Measurements from ENCODE around the gene ISCU.
"Not testable (repeated sequence)": the region's sequence is repeated elsewhere in the genome, so short reads cannot be mapped to it uniquely, and the experiment has no call there.

ISCU gene

DNA sequence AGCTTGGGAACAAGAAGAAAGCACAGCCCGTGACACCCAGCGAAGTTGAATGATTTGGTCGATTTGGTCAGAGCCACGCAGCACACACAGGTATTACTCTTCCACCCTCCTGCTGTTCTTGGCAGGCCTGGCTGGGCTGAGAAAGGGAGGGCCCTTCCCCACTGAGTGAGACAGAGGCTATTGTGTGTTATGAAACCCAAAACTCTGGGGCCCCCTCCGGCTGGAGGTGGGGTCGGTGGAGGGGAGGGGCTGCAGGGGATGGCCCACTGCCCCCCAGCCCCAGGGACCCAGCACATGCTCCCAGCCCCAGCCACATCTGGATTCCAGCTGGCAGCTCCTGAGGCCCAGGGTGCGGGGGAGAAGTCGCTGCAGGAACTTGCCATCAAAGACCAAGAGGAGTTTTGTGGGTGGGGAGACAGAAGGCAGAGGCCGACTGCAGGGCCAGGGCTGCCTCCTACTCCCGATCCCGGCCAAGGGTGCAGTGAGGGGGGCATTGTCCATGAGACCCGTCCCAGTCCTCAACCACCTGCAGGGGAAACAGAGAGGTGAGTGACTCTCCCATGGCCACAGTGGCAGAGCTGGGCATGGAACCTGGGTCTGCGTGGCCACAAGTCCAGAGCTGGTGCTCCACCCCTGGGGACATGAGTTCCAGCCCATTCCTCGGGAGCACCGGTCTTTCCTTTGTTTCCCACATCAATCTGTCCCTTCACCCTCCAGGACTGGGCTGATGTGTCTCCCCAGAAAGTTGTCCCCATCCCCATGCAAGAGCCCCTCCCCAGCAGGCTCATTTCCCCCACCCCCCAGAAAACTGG lies 26.8 kb downstream of the ISCU start:
- DNase-seq (ENCODE audit: low read depth in 2 of 2): no peak

DNA sequence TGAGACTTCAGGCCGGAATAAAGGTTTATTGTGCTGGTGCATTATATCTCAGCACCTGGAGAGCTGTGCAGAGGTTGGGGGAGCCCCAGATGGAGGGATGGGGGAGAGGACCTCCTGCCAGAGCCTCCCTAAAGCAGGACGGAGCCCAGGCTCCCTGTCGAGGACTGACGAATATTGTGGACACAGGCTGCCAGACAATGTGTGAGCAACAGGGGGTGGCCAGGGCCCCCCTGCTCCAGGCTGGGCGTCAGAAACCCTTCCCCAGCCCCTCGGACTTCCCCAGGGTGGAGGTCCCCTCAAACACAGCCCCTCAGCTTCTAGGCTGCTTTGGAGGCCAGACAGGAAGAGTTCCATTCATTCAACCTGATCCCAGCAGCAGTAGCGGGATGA lies 27.4 kb downstream of the ISCU start:
- no peak for DNase-seq (ENCODE audit: low read depth in 2 of 2)

DNA sequence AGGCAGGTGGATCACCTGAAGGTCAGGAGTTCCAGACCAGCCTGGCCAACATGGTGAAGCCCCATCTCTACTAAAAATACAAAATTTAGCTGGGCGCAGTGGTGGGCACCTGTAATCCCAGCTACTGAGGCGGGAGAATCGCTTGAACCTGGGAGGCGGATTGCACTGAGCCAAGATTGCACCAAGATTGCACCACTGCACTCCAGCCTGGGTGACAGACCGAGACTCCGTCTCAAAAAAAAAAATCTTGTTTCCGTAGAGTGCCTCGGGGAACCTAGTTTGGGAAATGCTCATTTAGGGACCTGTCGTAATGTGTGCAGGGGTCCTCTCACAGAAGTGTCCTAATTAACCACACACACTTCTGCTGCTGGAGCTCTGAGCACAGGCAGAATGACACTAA lies 28.1 kb downstream of the ISCU start:
- DNase-seq (ENCODE audit: low read depth in 2 of 2): not testable (repeated sequence)

DNA sequence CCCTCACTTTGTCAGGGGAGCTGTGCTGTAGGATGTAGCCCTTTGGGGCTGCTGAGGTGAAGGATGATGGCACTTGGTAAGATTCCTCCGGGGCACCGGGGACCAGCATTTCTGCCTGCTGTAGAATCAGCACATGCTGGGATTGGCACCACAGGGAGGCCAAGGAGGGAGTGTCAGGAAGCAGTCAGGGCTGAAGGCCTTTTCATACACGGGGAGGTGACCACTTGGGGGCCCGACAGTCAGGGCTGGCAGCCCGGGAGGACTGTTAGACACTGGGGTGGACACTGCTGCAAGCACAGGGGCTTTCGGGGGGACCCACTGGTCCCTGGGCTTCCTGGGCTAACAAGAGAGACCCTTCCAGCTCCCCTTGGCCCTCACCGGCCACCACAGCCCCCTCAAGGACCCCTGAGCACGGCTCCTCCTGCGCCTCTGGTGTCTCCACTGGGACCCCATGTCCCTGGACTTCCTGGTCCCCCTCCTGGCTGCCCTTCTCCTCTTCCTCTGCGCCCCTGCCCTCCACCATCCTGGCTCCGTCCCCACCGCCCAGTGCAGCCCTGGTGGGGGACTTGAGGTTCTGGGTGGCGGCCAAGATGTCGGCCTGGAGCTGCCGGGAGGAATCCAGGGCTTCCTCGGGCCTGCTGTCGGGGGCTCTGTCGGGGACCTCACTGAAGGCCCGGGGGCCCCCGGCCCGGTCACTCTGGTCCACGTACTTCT lies 29.0 kb downstream of the ISCU start:
- no peak for DNase-seq (ENCODE audit: low read depth in 2 of 2)

DNA sequence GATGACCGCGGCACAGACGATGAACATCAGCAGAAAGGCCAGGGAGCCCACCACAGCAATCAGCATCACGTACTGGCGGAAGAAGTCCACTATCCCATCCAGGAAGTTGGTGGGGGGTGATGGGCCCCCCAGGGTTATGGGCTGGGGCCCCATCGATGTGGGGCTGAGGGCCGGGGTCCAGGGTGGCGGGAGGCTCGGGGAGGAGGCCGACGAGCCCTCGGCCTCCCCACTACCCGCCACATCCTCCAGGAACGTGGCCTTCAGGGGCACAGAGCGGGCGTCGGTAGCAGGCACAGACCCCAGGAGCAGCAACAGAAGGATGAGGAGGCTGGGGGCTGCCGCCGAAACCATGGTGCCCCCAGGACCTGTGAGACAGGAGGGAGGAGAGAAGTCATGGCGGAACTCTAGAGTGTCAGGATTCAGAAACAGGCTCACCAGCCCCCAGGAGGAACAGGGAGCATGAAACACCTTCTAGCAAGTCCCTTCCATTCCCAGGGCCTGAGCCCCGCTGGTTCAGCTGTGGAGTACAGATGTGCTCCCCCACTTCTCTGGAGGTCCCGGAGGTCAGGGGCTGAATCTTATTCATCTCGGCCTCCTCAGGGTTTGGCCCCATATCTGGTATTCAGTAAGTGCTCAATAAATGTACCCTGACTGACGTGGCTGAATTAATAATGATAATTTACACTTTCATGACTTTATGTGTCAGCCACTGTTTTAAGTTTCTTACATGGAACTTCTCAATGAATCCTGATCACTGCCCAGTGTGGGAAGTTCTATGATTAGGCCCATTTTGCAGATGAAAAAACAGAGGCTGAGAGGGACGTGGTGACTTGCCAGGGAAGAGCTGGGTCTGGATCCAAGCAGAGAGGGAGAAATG lies 29.9 kb downstream of the ISCU start:
- no peak for DNase-seq (ENCODE audit: low read depth in 2 of 2)

DNA sequence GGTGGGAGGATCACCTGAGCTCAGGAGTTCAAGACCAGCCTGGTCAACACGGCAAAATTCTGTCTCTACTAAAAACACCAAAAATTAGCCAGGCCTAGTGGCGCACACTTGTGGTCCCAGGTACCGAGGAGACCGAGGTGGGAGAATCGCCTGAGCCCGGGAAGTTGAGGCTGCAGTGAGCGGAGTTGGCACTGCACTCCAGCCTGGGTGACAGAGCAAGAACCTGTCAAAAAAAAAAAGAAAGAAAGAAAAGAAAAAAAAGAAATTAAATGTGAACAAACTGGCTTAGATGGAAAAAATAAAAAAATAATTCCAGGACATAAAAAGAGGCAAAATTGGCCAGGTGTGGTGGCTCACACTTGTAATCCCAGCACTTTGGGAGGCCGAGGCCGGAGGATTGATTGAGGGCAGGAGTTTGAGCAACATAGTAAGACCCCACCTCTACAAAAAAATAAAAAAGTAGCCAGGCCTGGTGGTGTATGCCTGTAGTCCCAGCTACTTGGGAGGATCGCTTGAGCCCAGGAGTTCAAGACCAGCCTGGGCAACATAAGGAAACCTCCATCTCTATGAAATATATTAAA lies 32.0 kb downstream of the ISCU start:
- DNase-seq (ENCODE audit: low read depth in 2 of 2): no peak

DNA sequence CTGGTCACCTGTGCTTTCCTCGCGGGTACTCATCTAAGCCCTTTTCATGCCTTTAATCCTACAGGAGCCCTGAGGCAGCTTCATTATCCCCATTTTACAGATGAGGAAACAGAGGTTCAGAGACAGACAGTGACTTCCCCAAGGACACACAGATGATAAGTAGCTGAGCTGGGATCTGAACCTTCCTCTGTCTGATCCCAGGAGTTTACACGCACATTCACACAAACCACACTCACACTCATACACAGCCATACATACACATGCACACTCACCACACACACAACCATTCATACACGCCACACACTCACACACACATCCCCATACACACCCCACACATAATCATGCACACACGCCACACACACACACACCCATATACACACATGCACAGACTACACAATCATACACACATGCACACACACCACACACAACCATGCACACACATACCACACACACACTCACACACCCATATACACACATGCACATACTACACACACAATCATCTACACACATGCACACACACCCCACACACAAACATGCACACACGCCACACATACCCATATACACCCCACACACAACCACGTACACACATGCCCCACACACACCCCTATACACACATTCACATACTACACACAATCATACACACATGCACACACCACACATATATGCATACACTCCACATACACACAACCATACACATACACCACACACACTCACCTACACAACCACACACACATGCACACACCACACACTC lies 32.7 kb downstream of the ISCU start:
- no peak for DNase-seq (ENCODE audit: low read depth in 2 of 2)

DNA sequence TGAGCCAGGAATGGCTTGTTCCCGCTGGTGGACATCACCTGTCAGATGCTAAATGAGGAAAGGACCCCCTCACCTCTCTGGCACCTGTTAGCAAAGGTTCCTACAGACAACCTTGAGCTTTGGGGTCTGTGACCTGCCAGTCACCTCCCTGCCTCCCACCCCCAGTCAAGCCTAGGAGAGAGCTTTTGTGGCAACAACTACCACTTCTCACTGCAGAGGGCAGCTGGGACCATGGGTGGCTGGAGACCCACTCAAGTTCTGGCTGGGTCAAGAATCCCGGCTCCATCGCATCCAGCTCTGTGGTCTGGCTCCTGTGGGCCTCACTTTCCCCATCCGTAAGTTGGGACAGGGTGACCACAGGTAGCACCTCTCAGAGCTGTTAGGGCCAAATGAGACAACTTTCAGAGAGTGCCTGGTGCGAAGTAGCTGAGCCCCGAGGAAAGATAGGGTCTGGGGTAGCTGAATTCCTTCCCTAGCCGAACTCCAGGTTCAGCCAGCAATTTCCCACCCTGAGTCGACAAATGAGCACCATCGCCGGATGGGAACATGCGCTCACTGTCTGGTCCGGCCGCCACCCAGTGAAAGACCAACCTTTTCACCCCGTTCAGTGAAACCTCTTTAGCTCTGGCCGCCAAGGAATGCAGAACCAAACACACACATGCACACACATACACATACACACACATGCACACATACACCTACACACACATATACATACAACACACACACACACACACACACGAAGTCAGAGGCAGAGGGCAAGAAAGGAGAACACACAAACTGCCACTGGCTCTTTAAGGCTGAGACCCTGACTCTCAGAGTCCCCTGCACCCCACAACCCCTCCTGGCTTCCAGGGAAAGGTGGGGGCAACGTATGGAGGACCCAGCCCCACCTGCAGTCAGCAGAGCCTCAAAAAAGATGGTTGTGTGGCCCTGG lies 33.6 kb downstream of the ISCU start:
- DNase-seq (ENCODE audit: low read depth in 2 of 2): no peak

DNA sequence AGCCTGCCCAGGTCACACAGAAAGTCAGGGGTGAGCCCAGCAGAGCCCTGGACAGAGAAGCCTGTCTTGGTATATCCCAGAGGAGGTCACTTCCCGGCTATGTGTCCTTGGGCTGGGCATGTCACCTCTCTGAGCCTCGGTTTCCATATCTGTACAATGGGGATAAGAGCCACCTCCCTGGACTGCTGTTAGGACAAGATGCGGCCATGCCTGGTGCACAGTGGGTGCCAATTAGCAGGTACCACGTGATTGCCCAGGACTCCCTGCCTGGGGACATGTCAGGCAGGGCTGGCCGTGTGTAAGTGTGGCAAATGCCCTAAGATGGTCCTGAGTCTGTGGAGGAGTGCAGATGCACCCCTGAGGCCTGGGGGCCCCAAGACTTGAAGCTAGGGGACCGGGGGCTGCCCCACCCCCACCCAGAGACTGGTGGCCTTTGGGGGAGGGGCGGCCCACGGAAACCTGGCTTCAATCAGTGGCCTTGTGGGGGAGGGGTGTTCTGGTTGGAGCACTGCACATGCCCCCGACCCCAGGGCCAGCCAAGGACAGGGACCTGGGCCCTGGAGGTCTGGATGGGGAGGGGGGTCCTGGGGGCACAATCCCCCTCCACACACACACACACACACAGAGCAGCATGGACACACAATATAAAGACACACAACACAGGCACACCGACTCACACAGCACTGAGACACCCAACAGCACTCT lies 34.6 kb downstream of the ISCU start:
- DNase-seq (ENCODE audit: low read depth in 2 of 2): no peak

DNA sequence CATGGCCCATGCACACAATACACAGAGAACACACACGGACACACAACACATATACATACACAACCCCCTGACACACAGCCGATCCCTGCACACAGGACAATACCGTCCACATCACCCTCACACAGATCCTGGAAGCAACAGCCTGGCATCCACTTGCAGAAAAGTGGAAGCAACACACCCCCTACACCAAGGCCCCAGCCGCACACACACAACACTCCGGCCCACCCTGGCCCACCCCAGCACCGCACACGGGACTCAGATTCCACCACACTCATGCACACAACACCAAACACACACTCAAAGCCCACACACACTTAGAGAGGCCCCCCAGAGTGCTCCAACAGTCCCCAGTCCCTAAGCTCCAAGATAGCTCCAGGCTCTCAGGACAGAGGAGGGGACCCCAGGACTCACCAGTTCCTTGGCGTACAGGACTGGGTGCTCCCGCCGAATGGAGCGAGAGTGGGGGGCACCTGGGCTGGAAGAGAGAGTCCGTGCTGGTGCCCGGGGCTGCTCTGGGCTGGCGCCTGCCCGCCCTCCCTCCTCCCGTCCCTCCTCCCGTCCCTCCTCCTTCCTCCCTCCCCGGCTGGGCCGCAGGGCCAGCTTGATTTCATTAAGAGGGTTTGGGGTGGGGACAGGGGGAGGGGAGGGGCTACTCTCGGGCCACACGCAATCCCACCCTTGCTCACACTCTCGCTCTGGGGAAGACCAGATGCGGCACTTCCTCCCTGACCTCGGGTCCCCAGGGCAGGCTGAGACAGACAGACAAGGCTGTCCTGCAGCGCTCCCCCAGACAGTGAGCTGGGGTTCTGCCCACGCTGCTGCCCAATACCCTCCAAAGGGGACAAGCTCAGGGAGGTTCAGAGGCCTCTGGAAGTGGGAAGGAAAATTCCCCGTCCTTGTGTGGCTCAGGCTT lies 35.4 kb downstream of the ISCU start, which contains the start of gene TMEM119:
Gene TMEM119 (minus strand): TSS at position 526 of the 913 bp plus-strand sequence. CDS start 5,701 bp downstream, outside the sequence.
- DNase-seq (ENCODE audit: low read depth in 2 of 2): no peak

DNA sequence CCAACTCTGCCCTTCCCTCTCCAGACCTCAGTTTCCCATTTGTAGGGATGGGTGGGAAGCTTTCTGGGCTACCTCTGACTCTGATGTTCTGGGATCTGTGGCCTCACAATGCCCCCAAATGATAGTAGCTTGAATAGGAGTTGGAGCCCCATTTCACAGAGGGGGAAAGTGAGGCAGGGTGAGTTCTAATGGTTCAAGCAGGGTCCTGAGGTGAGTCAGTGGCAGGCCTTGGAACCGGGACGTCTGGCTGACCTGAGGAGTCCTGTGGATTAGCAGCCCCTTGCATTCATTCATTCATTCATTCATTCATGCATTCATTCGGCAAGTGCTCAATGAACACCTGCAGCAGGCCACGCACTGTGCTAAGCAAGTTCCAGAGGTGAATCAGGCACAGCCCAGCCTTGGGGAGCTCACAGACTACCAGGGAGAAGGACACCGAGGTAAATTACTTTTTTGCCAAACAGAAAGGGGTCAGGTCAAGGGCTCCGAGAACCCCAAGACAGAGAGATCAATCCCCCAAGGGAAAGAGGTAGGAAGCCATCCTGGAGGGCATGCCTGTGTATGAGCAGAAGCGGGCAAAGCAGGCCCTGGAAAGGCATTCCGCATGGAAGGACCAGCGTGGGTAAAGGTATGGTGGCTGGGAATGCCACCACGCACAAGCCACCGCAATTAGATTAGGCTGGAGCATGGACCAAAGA lies 36.3 kb downstream of the ISCU start:
- DNase-seq (ENCODE audit: low read depth in 2 of 2): no peak

DNA sequence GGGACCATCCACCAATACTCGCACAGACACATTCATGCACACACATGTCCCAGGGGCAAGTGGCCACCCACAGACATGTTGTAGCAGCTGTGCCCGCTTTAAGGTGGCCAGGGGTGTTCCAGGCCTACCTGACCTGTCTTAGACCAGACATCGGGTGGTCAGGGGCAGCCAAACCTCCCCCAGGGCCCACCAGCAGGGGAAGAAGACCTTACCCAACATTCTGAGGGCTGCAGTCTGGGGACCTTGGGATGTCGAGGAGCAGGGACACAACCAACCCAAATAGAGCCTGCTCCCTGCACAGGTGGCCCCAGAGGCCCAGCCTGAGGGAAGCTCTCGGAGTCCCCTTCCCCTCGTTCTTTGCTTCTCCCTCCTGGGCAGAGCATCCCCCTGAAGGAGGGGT lies 37.1 kb downstream of the ISCU start:
- DNase-seq (ENCODE audit: low read depth in 2 of 2): no peak

DNA sequence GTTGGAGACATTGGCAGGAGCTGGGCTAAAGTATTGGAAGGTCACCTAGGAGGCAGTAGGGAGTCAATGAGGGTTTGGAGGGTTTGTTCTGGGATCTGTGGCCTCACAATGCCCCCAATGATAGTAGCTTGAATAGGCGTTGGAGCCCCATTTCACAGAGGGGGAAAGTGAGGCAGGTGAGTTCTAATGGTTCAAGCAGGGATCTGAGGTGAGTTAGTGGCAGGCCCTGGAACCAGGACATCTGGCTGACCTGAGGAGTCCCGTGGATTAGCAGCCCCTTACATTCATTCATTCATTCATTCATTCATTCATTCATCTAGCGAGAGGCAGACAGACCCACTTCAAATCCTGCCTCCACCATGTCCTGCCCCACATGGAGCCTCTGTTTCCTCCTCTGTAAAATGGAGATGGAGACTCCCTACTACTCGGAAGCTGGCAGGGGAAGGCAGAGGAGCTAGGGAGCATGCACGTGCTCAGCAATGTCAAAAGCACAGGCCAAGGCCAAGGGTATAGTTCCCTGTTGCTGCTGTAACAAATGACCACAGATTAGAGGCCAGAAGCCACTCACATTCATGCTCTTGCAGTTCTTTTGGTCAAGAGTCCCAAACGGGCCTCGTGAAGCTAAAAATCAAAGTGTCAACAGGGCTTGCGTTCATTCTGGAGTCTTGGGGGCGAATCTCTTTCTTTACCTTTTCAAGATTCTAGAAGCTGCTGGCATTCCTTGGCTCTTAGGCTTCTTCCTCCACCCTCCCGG lies 37.7 kb downstream of the ISCU start:
- DNase-seq (ENCODE audit: low read depth in 2 of 2): no peak

DNA sequence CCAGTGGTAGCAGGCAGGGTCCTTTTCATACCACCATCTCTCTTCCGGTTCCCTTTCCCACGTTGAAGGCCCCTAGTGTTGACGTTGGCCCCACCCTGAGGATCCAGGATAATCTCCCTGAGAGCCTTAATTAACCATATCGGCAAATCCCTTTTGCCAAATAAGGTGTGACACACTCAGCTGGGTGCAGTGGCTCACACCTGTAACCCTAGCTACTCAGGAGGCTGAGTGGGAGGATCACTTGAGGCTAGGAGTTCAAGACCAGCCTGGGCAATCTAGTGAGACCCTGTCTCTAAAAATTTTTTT lies 38.3 kb downstream of the ISCU start:
- no peak for DNase-seq (ENCODE audit: low read depth in 2 of 2)

DNA sequence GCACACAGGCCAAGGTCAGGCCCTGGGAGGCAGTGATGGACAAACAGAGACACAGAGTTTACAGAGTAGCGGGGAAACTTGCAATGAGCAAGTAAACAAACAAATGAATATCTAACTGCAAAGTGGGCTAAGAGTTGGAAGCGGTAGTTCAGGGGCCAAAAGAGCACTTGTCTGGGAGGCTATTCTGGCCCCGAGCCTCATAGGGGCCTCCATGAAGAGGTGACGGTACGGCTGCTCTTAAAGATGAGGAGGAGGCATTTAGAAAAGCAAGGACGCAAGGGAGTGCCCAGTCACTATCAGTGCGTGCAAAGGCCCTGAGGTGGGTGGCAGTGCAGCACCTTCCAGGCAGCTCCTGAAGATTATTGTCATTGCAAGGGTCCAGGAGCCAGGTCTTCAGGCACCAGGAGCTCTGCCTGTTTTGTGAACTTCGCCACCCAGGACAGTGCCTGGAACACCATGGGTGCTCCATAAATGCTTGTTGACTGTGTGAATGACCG lies 39.9 kb downstream of the ISCU start:
- no peak for DNase-seq (ENCODE audit: low read depth in 2 of 2)

DNA sequence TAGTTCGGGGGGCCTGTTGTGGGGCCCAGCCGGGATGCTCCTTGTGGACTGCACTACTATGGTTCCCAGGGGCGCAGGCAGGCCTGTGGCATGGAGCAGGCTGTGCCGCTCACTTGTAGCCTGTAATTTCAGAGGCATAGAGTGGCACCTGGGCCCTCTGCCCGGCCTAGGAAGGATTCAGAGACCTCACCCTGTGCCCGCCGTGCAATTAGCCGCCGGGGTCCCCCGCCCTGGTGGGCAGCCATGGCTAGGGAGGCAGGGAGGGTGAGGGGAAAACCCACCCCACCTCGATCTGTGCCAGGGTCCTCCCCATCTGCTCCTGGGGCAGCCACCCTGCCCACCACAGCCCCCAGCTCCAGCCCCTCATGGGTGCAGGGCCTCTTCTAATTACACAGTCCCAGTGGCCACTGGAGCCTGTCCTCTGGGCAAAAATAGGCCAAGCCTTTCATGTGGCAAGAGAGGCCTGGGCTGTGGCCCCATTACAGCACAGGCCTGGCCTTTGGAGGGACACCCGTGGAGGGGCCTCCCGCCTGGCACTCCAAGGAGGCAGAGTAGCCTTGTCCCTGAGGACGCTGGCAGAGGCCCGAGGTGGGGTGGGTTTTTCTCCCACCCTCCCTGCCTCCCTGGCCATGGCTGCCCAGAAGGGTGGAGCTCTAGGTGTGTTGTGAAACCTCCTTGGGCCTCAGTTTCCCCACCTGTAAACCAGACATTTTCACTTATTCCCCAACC lies 40.7 kb downstream of the ISCU start:
- DNase-seq (ENCODE audit: low read depth in 2 of 2): no peak
